ENCODE measurements around the gene RGL1.
A peak's percentile ranks its signal among the peaks of the same experiment; 100 is the strongest.
"Not testable (repeated sequence)": the region's sequence is repeated elsewhere in the genome, so short reads cannot be mapped to it uniquely, and the experiment has no call there.

Gene RGL1

GRCh38 chr1:183804916-183805841 lies at the start of gene RGL1:
TSS of gene RGL1 (plus strand) at chr1:183805120. CDS start at chr1:183805298, 178 bp downstream.
- peak; percentile 60 for DNase-seq

GRCh38 chr1:183756326-183756725 lies 48.6 kb upstream of the RGL1 start:
- no peak for DNase-seq

GRCh38 chr1:183757061-183757460 lies 47.9 kb upstream of the RGL1 start:
- no peak for DNase-seq

- no peak for DNase-seq
These were observed 46.0 kb upstream of the RGL1 start for GRCh38 chr1:183758913-183759312.

GRCh38 chr1:183760661-183761060 lies 44.3 kb upstream of the RGL1 start:
- DNase-seq = no peak

GRCh38 chr1:183761871-183762270 lies 43.0 kb upstream of the RGL1 start:
- DNase-seq = no peak

GRCh38 chr1:183762856-183763255 lies 42.1 kb upstream of the RGL1 start:
- DNase-seq = not testable (repeated sequence)

GRCh38 chr1:183764981-183765380 lies 39.9 kb upstream of the RGL1 start:
- DNase-seq = no peak

- DNase-seq = no peak
These were observed 34.7 kb upstream of the RGL1 start for GRCh38 chr1:183769956-183770815.

- no peak for DNase-seq
These were observed 34.1 kb upstream of the RGL1 start for GRCh38 chr1:183770816-183771128.

GRCh38 chr1:183773482-183774274 lies 31.2 kb upstream of the RGL1 start:
- no peak for DNase-seq

- no peak for DNase-seq
These were observed 30.0 kb upstream of the RGL1 start for GRCh38 chr1:183774938-183775337.

- DNase-seq = no peak
These were observed 28.2 kb upstream of the RGL1 start for GRCh38 chr1:183776731-183777130.

GRCh38 chr1:183777328-183777727 lies 27.6 kb upstream of the RGL1 start:
- peak; percentile 10 for DNase-seq

- no peak for DNase-seq
These were observed 26.9 kb upstream of the RGL1 start for GRCh38 chr1:183778045-183778444.

- no peak for DNase-seq
These were observed 26.1 kb upstream of the RGL1 start for GRCh38 chr1:183778568-183779433.

GRCh38 chr1:183780159-183780558 lies 24.8 kb upstream of the RGL1 start:
- DNase-seq = peak; percentile 30

- DNase-seq = peak; percentile 5
These were observed 24.2 kb upstream of the RGL1 start for GRCh38 chr1:183780757-183781156.

GRCh38 chr1:183783342-183783741 lies 21.6 kb upstream of the RGL1 start:
- DNase-seq = no peak

GRCh38 chr1:183783767-183784637 lies 20.9 kb upstream of the RGL1 start:
- no peak for DNase-seq

GRCh38 chr1:183785921-183786320 lies 19.0 kb upstream of the RGL1 start:
- DNase-seq = not testable (repeated sequence)

Measured in NCI-H146 (cell line).